ENCODE measurements around the gene MAGEA2B. TPM values are rescaled to one million over a fixed set of nuclear protein-coding genes. Genes with fewer than 3 reads are reported as not detected.
"Not testable (repeated sequence)": the region's sequence is repeated elsewhere in the genome, so short reads cannot be mapped to it uniquely, and the experiment has no call there.

The MAGEA2B gene
- total and polyA plus RNA-seq, 11 donors, result not detected

DNA sequence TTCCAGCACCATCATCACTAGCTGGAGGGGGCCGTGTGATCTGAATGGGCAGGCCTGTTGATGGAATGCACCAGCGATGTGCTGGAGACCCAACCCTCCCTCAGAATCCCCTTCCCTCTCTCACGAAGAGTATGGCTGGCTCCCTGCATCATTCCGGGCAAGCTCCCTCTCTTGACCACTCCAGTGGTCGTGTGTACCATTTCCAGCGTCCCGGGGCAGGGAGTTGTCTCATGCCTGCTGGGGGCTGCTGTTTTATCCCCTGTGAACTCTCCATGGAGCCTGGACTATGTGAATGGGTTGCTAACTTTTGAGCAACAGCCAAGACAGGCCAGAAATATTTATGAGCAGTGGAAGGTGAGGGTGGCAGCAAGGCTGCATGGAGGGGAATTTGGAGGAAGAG, 11.0 kb downstream of the MAGEA2B start:
- Histone ChIP-seq H3K36me3 (no peaks in the 10 kb centered on the region), H3K9me3 (no peaks in the 10 kb centered on the region), H3K27ac (no peak overlapping the region), H3K4me3 (no peak overlapping the region), H3K27me3 (no peaks in the 10 kb centered on the region), H3K4me1 (no peaks in the 10 kb centered on the region)
- 57 to 66% (median 61%) methylated on average over 7 of the region's 7 CpGs for WGBS, 4 donors
- no peak for TF ChIP-seq POLR2A (IDR thresholded peaks at IDR 0.05)
- TF ChIP-seq, protein P1, sequence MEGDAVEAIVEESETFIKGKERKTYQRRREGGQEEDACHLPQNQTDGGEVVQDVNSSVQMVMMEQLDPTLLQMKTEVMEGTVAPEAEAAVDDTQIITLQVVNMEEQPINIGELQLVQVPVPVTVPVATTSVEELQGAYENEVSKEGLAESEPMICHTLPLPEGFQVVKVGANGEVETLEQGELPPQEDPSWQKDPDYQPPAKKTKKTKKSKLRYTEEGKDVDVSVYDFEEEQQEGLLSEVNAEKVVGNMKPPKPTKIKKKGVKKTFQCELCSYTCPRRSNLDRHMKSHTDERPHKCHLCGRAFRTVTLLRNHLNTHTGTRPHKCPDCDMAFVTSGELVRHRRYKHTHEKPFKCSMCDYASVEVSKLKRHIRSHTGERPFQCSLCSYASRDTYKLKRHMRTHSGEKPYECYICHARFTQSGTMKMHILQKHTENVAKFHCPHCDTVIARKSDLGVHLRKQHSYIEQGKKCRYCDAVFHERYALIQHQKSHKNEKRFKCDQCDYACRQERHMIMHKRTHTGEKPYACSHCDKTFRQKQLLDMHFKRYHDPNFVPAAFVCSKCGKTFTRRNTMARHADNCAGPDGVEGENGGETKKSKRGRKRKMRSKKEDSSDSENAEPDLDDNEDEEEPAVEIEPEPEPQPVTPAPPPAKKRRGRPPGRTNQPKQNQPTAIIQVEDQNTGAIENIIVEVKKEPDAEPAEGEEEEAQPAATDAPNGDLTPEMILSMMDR (IDR thresholded peaks at IDR 0.05), result no peak
- ATAC-seq (no peak), DNase-seq (no peak)
- intact Hi-C loops (cut with DNase I), result no loop called here

DNA sequence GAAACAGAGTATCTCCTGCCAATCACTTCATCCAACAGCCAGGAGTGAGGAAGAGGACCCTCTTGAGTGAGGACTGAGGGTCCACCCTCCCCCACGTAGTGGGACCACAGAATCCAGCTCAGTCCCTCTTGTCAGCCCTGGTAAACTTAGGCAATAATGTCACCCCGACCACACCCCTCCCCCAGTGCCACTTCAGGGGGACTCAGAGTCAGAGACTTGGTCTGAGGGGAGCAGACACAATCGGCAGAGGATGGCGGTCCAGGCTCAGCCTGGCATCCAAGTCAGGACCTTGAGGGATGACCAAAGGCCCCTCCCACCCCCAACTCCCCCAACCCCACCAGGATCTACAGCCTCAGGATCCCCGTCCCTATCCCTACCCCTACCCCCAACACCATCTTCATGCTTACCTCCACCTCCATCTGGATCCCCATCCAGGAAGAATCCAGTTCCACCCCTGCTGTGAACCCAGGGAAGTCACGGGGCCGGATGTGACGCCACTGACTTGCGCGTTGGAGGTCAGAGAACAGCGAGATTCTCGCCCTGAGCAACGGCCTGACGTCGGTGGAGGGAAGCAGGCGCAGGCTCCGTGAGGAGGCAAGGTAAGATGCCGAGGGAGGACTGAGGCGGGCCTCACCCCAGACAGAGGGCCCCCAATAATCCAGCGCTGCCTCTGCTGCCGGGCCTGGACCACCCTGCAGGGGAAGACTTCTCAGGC, 19.0 kb downstream of the MAGEA2B start, which contains the start of the genes CSAG1 and MAGEA12:
CSAG1 (minus strand) TSS at position 461 of the 715 bp plus-strand sequence. CDS start 1,261 bp downstream, outside the sequence.
MAGEA12 (plus strand) TSS at position 497 of the 715 bp plus-strand sequence. CDS start 2,405 bp downstream, outside the sequence.
- H3K36me3 ChIP-seq, result no peaks in the 10 kb centered on the region
- H3K27ac ChIP-seq, result no peak within 1 kb of the TSS
- WGBS, 4 donors, result 82 to 92% (median 86%) methylated on average over 9 to 19 of the region's 21 CpGs
- H3K4me1 ChIP-seq, result no peaks in the 10 kb centered on the region
- no peak within 1 kb of the TSS for H3K4me3 ChIP-seq
- no peak for ATAC-seq
- H3K27me3 ChIP-seq, result no peaks in the 10 kb centered on the region
- TF ChIP-seq, protein P1 (IDR thresholded peaks at IDR 0.05), result no peak
- TF ChIP-seq POLR2A (IDR thresholded peaks at IDR 0.05), result no peak
- no peak for DNase-seq
- no peaks in the 10 kb centered on the region for H3K9me3 ChIP-seq
- intact Hi-C loops (cut with DNase I), result no loop called here

DNA sequence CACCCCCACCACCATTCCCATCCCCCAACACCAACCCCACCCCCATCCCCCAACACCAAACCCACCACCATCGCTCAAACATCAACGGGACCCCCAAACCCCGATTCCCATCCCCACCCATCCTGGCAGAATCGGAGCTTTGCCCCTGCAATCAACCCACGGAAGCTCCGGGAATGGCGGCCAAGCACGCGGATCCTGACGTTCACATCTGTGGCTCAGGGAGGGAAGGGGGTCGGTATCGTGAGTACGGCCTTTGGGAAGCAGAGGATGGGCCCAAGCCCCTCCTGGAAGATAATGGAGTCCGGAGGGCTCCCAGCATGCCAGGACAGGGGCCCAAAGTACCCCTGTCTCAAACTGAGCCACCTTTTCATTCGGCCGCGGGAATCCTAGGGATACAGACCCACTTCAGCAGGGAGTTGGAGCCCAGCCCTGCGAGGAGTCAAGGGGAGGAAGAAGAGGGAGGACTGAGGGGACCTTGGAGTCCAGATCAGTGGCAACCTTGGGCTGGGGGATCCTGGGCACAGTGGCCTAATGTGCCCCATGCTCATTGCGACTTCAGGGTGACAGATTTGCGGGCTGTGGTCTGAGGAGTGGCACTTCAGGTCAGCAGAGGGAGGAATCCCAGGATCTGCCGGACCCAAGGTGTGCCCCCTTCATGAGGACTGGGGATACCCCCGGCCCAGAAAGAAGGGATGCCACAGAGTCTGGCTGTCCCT, 19.9 kb downstream of the MAGEA2B start:
- H3K4me3 ChIP-seq; intact Hi-C loops (cut with DNase I); ATAC-seq; H3K9me3 ChIP-seq; H3K4me1 ChIP-seq; H3K27me3 ChIP-seq; H3K36me3 ChIP-seq; H3K27ac ChIP-seq; DNase-seq: not testable (repeated sequence)
- WGBS, 4 donors, result 87 to 94% (median 93%) methylated on average over 13 to 22 of the region's 22 CpGs

DNA sequence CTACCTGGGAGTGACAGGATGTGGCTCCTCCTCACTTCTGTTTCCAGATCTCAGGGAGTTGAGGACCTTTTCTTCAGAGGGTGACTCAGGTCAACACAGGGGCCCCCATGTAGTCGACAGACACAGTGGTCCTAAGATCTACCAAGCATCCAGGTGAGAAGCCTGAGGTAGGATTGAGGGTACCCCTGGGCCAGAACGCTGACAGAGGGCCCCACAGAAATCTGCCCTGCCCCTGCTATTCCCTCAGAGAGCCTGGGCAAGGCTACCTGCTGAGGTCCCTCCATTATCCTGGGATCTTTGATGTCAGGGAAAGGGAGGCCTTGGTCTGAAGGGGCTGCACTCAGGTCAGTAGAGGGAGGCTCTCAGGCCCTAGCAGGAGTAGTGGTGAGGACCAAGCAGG, 20.7 kb downstream of the MAGEA2B start:
- H3K27ac ChIP-seq, result no peak overlapping the region
- ATAC-seq (no peak), DNase-seq (no peak)
- H3K4me1 ChIP-seq, result no peaks in the 10 kb centered on the region
- intact Hi-C loops (cut with DNase I), result no loop called here
- H3K9me3 ChIP-seq, result no peaks in the 10 kb centered on the region
- H3K4me3 ChIP-seq, result no peak overlapping the region
- H3K27me3 ChIP-seq, result no peaks in the 10 kb centered on the region
- TF ChIP-seq, protein P1 (IDR thresholded peaks at IDR 0.05), result no peak
- no peak for TF ChIP-seq POLR2A (IDR thresholded peaks at IDR 0.05)
- 55 to 68% (median 63%) methylated on average over 2 of the region's 2 CpGs for WGBS, 4 donors
- H3K36me3 ChIP-seq, result no peaks in the 10 kb centered on the region

All from heart left ventricle (tissue), 16 donors.